ENCODE measurements around the gene USP2.

USP2 gene

GRCh38 chr11:119381181-119381988, at the start of gene USP2:
TSS of gene USP2 (minus strand) at chr11:119381690. CDS start at chr11:119373480, 8,210 bp downstream.
- DNase-seq: peak; percentile 95

GRCh38 chr11:119427279-119427678, 45.8 kb upstream of the USP2 start:
- DNase-seq: no peak

GRCh38 chr11:119426142-119426541, 44.7 kb upstream of the USP2 start:
- no peak for DNase-seq

GRCh38 chr11:119424775-119425174, 43.3 kb upstream of the USP2 start:
- DNase-seq: no peak

GRCh38 chr11:119424276-119424675, 42.8 kb upstream of the USP2 start:
- DNase-seq: no peak

- DNase-seq: no peak
Measured at GRCh38 chr11:119423509-119424254, 42.2 kb upstream of the USP2 start.

- DNase-seq: no peak
Measured at GRCh38 chr11:119422809-119423508, 41.5 kb upstream of the USP2 start, which contains the start of gene THY1. TSS of gene THY1 (minus strand) at chr11:119423172. CDS start at chr11:119420905, 2,267 bp downstream.

GRCh38 chr11:119421941-119422808, 40.7 kb upstream of the USP2 start:
- DNase-seq: no peak

- DNase-seq: no peak
Measured at GRCh38 chr11:119421351-119421750, 39.9 kb upstream of the USP2 start.

- no peak for DNase-seq
Measured at GRCh38 chr11:119420631-119421030, 39.1 kb upstream of the USP2 start.

- no peak for DNase-seq
Measured at GRCh38 chr11:119419834-119420492, 38.5 kb upstream of the USP2 start.

GRCh38 chr11:119419246-119419645, 37.8 kb upstream of the USP2 start:
- no peak for DNase-seq

- DNase-seq: no peak
Measured at GRCh38 chr11:119418759-119419158, 37.3 kb upstream of the USP2 start.

- DNase-seq: no peak
Measured at GRCh38 chr11:119417726-119418540, 36.4 kb upstream of the USP2 start.

GRCh38 chr11:119416606-119417580, 35.4 kb upstream of the USP2 start:
- DNase-seq: no peak

GRCh38 chr11:119415966-119416365, 34.5 kb upstream of the USP2 start:
- DNase-seq: no peak

- DNase-seq: no peak
Measured at GRCh38 chr11:119415517-119415916, 34.0 kb upstream of the USP2 start.

GRCh38 chr11:119414734-119415133, 33.2 kb upstream of the USP2 start:
- no peak for DNase-seq

GRCh38 chr11:119414321-119414720, 32.8 kb upstream of the USP2 start:
- no peak for DNase-seq

- DNase-seq: no peak
Measured at GRCh38 chr11:119412072-119412471, 30.6 kb upstream of the USP2 start.
